Thyroid gland (tissue), 4 donors: ENCODE results near the gene RIPOR1. TPM values are rescaled to one million over a fixed set of nuclear protein-coding genes. Genes with fewer than 3 reads are reported as not detected.

Source experiments
- DNase-seq, 2 donors: peaks; one replicate each; pipeline ENCODE4 v3.0.0-alpha.2; 2019
- H3K27ac ChIP-seq, 3 donors: fragments of 200-600 bp; sonication (generic); 1 replicate in 2 of 3; 2 replicates in 1 of 3; pipeline ENCODE4 v1.5.1; 2016 to 2019; ENCODE audit warnings: mild to moderate bottlenecking in 1 of 3, moderate library complexity in 1 of 3
- H3K27me3 ChIP-seq: fragments of 200-600 bp; sonication (generic); one replicate; pipeline ENCODE4 v1.5.1; 2019
- H3K36me3 ChIP-seq, 2 donors: fragments of 200-600 bp; sonication (generic); one replicate each; pipeline ENCODE4 v1.5.1; 2016 to 2019
- H3K4me1 ChIP-seq, 2 donors: fragments of 200-600 bp; sonication (generic); one replicate each; pipeline ENCODE4 v1.5.1; 2017 to 2019
- H3K4me3 ChIP-seq, 3 donors: fragments of 200-600 bp; sonication (generic); replicated peaks in 1 of 3; 1 replicate in 2 of 3; 2 replicates in 1 of 3; pipeline ENCODE4 v1.5.1; 2016; ENCODE audit warnings: mild to moderate bottlenecking in 1 of 3
- H3K9me3 ChIP-seq: fragments of 200-600 bp; sonication (generic); one replicate; pipeline ENCODE4 v1.5.1; 2017
- CTCF ChIP-seq, 6 experiments: fragments of 200-600 bp in 3 of 6; fragments of 450-650 bp in 3 of 6; sonication (generic) in 3 of 6; IDR thresholded peaks; one replicate each; pipeline ENCODE4 v1.5.1; 2016 to 2019; ENCODE audit warnings: antibody characterized with exemption in 6 of 6, mild to moderate bottlenecking in 2 of 6, inconsistent platforms in 1 of 6, moderate library complexity in 1 of 6
- POLR2A ChIP-seq, 2 donors: fragments of 450-650 bp; IDR thresholded peaks; one replicate each; pipeline ENCODE4 v1.6.1; 2017; ENCODE audit warnings: antibody characterized with exemption in 2 of 2, mild to moderate bottlenecking in 2 of 2, moderate library complexity in 1 of 2
- WGBS, 2 donors: methylation state at CpG; one replicate each; pipeline ENCODE4 v1.1.5; 2017; 5-methylcytosine and 5-hydroxymethylcytosine counted together
- intact Hi-C: fragments of 100-400 bp; cut with DNase I; formaldehyde crosslinking; loops from one replicate; pipeline ENCODE4 v1.15.1; 2023
- total RNA-seq, 4 donors: library from RNA; depleted of rRNA; stranded (reverse); fragments of >200 nt; gene quantifications; one replicate each; pipeline ENCODE4 v1.2.3, GENCODE V29; 2016

Gene RIPOR1
- total RNA-seq, 4 donors from 2014 or later, result 21.3 to 57.1 (median 41.2) TPM

DNA sequence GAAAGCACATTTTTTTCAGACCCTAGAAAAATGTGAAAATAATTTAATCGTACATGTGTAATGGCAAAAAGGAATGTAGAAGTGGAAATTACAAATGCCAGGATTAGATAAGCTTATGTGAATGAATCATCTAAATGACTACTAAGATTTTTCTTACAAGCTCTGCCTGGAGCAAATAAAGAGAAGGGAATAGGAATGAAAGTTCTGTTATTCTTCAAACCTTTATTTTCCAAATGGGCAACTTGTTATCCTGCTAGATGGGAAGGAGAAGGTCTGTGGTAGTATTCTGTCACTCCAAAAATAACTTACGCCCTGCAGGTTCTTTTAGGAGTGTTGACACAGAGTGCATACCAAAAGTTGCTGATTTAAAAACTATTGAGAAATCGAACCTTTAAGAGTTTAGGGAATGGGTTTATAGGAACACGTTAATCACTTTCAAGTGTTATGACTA lies 43.4 kb downstream of the RIPOR1 start:
- H3K4me3 ChIP-seq, result no peak overlapping the region
- DNase-seq, result no peak
- WGBS, 2 donors, result 44 to 57% methylated on average over 4 of the region's 4 CpGs
- peak overlapping the region in 2 of 3 donors; percentile 20 to 49 for H3K27ac ChIP-seq
- TF ChIP-seq POLR2A (IDR thresholded peaks at IDR 0.05) (no peak), CTCF (IDR thresholded peaks at IDR 0.05) (no peak)
- H3K4me1 ChIP-seq, result peaks cover 5 to 12% of the 10 kb centered on the region in 2 donors
- intact Hi-C loops, result no loop called here
- no peaks in the 10 kb centered on the region for H3K9me3 ChIP-seq
- H3K27me3 ChIP-seq, result no peaks in the 10 kb centered on the region
- no peaks in the 10 kb centered on the region for H3K36me3 ChIP-seq

DNA sequence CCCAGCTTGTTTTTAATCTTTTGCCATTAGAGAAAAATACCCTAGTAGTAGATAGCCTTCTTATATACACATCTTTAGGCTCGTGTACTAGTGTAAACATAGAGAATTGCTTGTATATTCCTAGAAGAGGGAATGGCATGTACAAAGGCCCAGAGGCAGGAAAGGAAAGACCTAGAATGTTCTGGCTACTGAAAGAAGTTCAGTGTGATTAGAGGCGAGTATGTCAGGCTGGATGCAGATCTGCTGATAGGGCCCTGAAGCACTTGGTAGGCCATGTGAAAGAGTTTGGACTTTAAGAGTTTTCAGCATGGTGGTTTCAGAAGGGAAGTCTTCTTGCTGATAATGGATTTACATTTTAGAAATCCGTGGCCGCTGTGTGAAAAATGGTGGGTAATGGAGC lies 51.1 kb downstream of the RIPOR1 start:
- no peak for DNase-seq
- TF ChIP-seq CTCF (IDR thresholded peaks at IDR 0.05) (no peak), POLR2A (IDR thresholded peaks at IDR 0.05) (no peak)
- Histone ChIP-seq H3K36me3 (no peaks in the 10 kb centered on the region), H3K27ac (no peak overlapping the region), H3K27me3 (no peaks in the 10 kb centered on the region), H3K4me1 (no peaks in the 10 kb centered on the region), H3K4me3 (no peak overlapping the region), H3K9me3 (no peaks in the 10 kb centered on the region)
- intact Hi-C loops, result no loop called here
- 92 to 93% methylated on average over 4 of the region's 4 CpGs for WGBS, 2 donors

DNA sequence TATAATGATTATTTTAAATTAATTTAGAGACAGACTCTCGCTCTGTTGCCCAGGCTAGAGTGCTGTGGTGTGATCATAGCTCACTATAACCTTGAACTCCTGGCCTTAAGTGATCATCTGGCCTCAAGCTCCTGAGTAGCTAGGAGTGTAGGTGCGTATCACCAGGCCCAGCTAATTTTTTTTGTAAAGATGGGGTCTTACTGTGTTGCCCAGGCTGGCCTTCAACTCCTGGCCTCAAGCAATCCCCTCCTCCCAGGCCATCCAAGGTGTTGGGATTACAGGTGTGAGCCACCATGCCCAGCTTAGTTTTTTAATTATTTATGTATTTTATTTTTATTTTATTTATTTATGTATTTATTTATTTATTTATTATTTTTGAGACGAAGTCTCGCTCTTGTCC lies 51.6 kb downstream of the RIPOR1 start:
- DNase-seq, result no peak
- Histone ChIP-seq H3K4me3 (no peak overlapping the region), H3K4me1 (no peaks in the 10 kb centered on the region), H3K27me3 (no peaks in the 10 kb centered on the region), H3K9me3 (no peaks in the 10 kb centered on the region), H3K36me3 (no peaks in the 10 kb centered on the region), H3K27ac (no peak overlapping the region)
- 97% methylated on average over 4 of the region's 4 CpGs for WGBS, 2 donors
- no peak for TF ChIP-seq POLR2A (IDR thresholded peaks at IDR 0.05)
- no peak for TF ChIP-seq CTCF (IDR thresholded peaks at IDR 0.05)
- intact Hi-C loops, result no loop called here

- 95 to 97% methylated on average over 4 of the region's 4 CpGs for WGBS, 2 donors
- intact Hi-C loops, result no loop called here
- peak overlapping the region in 1 of 3 donors; percentile 75 for H3K27ac ChIP-seq
- H3K9me3 ChIP-seq, result no peaks in the 10 kb centered on the region
- DNase-seq, result no peak
- no peaks in the 10 kb centered on the region for H3K36me3 ChIP-seq
- TF ChIP-seq POLR2A (IDR thresholded peaks at IDR 0.05) (no peak), CTCF (IDR thresholded peaks at IDR 0.05) (no peak)
- H3K4me3 ChIP-seq, result no peak overlapping the region
- peaks cover 22 to 24% of the 10 kb centered on the region in 2 donors for H3K4me1 ChIP-seq
- no peaks in the 10 kb centered on the region for H3K27me3 ChIP-seq
Observed at GRCh38 chr16:67593288-67593687, 64.7 kb downstream of the RIPOR1 start.

GRCh38 chr16:67593701-67594100 lies 65.1 kb downstream of the RIPOR1 start:
- Histone ChIP-seq H3K27me3 (no peaks in the 10 kb centered on the region), H3K27ac (peak overlapping the region in 2 of 3 donors; percentile 31 to 75), H3K9me3 (no peaks in the 10 kb centered on the region), H3K4me3 (no peak overlapping the region), H3K36me3 (no peaks in the 10 kb centered on the region), H3K4me1 (peaks cover 22 to 24% of the 10 kb centered on the region in 2 donors)
- DNase-seq, result no peak
- intact Hi-C loops, result no loop called here
- TF ChIP-seq CTCF (IDR thresholded peaks at IDR 0.05), result no peak
